ENCODE data around the gene CORT.
"Not testable (repeated sequence)": the region's sequence is repeated elsewhere in the genome, so short reads cannot be mapped to it uniquely, and the experiment has no call there.

Gene CORT

GRCh38 chr1:10470043-10470442, 20.2 kb downstream of the CORT start:
- no peak for TF ChIP-seq CTCF (IDR thresholded peaks at IDR 0.05; ENCODE audit: insufficient read depth, low read depth, low read length, missing control alignments)
- no peak overlapping the region for H3K4me3 ChIP-seq (ENCODE audit: low read depth, low read length)

GRCh38 chr1:10471411-10472219, 21.8 kb downstream of the CORT start:
- peak overlapping the region; percentile 63 for H3K4me3 ChIP-seq (ENCODE audit: low read depth, low read length)
- DNase-seq (ENCODE audit: low read depth) = peak; percentile 44
- TF ChIP-seq CTCF (IDR thresholded peaks at IDR 0.05; ENCODE audit: insufficient read depth, low read depth, low read length, missing control alignments) = no peak

More at GRCh38 chr1:10470043-10470442, 20.2 kb downstream of the CORT start:
- no peak for DNase-seq (ENCODE audit: low read depth)

- H3K4me3 ChIP-seq (ENCODE audit: low read depth, low read length) = peak within 1 kb of the TSS; percentile 63
Observed at GRCh38 chr1:10472220-10473144, 22.7 kb downstream of the CORT start, which contains the start of gene DFFA. TSS of gene DFFA (minus strand) at chr1:10472529. CDS start at chr1:10472458, 71 bp downstream.

GRCh38 chr1:10473145-10473765, 23.4 kb downstream of the CORT start:
- peak; percentile 36 for DNase-seq (ENCODE audit: low read depth)
- no peak for TF ChIP-seq CTCF (IDR thresholded peaks at IDR 0.05; ENCODE audit: insufficient read depth, low read depth, low read length, missing control alignments)
- peak overlapping the region; percentile 63 for H3K4me3 ChIP-seq (ENCODE audit: low read depth, low read length)

More at GRCh38 chr1:10472220-10473144, 22.7 kb downstream of the CORT start, which contains the start of gene DFFA:
- peak; percentile 98 for DNase-seq (ENCODE audit: low read depth)
- TF ChIP-seq CTCF (IDR thresholded peaks at IDR 0.05; ENCODE audit: insufficient read depth, low read depth, low read length, missing control alignments) = no peak

- H3K4me3 ChIP-seq (ENCODE audit: low read depth, low read length) = peak overlapping the region; percentile 83
- not testable (repeated sequence) for DNase-seq (ENCODE audit: low read depth)
Observed at GRCh38 chr1:10474309-10474612, 24.4 kb downstream of the CORT start.

GRCh38 chr1:10474613-10475507, 25.0 kb downstream of the CORT start, which contains the start of gene PEX14:
TSS of gene PEX14 (plus strand) at chr1:10474950. CDS start at chr1:10474967, 17 bp downstream.
- no peak for TF ChIP-seq CTCF (IDR thresholded peaks at IDR 0.05; ENCODE audit: insufficient read depth, low read depth, low read length, missing control alignments)
- H3K4me3 ChIP-seq (ENCODE audit: low read depth, low read length) = peak within 1 kb of the TSS; percentile 83

More at GRCh38 chr1:10474613-10475507, 25.0 kb downstream of the CORT start, which contains the start of gene PEX14:
- DNase-seq (ENCODE audit: low read depth) = peak; percentile 93

Data from GM12865 (cell line).